ENCODE results near the gene PODNL1.

- TF ChIP-seq POLR2A (IDR thresholded peaks at IDR 0.05; ENCODE audit: low read length) (no peak), GATA1 (IDR thresholded peaks at IDR 0.05; ENCODE audit: low read depth, low read length) (no peak)
These were observed 2.3 kb downstream of the PODNL1 start for GRCh38 chr19:13935765-13936510.
